Measurements from ENCODE around the gene OR4D1.
A peak's percentile ranks its signal among the peaks of the same experiment; 100 is the strongest.
"Not testable (repeated sequence)": the region's sequence is repeated elsewhere in the genome, so short reads cannot be mapped to it uniquely, and the experiment has no call there.

Gene OR4D1

GRCh38 chr17:58147930-58148434 is at the start of gene OR4D1:
TSS of gene OR4D1 (plus strand) at chr17:58148384. CDS start at chr17:58155154, 6,770 bp downstream.
- no peak for DNase-seq

- no peak for DNase-seq
Observed at GRCh38 chr17:58100506-58100905, 47.7 kb upstream of the OR4D1 start.

- not testable (repeated sequence) for DNase-seq
Observed at GRCh38 chr17:58101898-58102297, 46.3 kb upstream of the OR4D1 start.

GRCh38 chr17:58105093-58105492 is 43.1 kb upstream of the OR4D1 start:
- DNase-seq, result no peak

DNA sequence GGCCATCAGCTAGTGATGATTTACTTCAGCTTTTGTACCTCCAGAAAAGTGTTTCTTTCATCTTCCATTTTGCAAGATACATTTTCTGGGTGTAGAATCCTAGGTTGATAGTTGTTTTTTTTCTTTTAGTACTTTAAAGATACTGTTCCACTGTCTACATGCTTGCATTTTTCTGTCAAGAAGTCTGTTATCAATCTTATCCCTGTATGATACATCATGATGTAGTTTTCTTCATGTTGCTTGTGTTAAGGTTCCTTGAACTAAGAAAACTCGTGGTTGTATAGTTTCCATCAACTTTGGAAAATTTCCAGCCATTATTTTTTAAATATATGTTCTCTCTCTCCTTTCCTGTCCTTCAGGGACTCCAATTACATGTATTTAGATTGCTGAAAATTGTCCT is 40.9 kb upstream of the OR4D1 start:
- no peak for DNase-seq

GRCh38 chr17:58109197-58109596 is 39.0 kb upstream of the OR4D1 start:
- no peak for DNase-seq

DNA sequence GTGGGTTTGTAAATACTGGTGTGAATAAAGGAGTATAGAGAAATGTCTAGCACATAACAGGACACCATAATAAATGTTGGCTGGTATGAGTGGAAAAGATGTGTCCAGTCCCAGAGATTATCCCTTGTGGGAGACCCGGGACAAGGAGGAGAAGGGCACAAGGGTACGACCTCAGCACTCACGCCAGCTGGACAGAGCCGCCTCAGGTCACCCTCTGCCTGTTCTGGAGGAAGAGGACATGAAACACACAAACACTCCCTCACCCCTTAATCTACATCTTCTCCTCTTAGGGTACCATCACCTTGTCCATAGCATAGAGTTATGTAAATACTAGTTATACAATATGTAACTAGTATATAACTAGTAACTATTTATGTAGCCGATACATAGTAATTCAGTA is 38.2 kb upstream of the OR4D1 start:
- DNase-seq, result no peak

- no peak for DNase-seq
Observed at GRCh38 chr17:58111676-58112075, 36.5 kb upstream of the OR4D1 start.

- peak; percentile 86 for DNase-seq
Observed at GRCh38 chr17:58112970-58113631, 35.1 kb upstream of the OR4D1 start.

- no peak for DNase-seq
Observed at GRCh38 chr17:58113947-58114346, 34.2 kb upstream of the OR4D1 start.

- DNase-seq, result no peak
Observed at GRCh38 chr17:58117382-58117781, 30.8 kb upstream of the OR4D1 start.

- no peak for DNase-seq
Observed at GRCh38 chr17:58119491-58119890, 28.7 kb upstream of the OR4D1 start.

GRCh38 chr17:58120195-58120822 is 27.9 kb upstream of the OR4D1 start:
- DNase-seq, result peak; percentile 86

DNA sequence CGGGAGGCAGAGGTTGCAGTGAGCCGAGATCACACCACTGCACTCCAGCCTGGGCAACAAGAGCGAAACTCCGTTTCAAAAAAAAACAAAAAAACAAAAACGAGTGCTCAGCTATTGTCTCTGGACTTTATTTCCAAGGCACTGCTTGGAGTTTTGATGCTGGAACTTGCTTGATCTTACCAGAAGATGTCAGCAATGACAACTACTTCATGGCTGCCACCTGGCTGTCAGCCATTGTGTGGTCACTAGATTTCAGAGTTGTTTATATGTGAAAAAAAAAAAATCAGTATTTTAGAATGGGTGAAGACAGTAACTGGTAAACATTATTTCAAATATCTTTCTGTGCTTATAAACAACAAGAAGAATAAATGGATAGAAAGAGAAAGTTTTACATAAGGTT is 26.3 kb upstream of the OR4D1 start:
- DNase-seq, result peak; percentile 83

DNA sequence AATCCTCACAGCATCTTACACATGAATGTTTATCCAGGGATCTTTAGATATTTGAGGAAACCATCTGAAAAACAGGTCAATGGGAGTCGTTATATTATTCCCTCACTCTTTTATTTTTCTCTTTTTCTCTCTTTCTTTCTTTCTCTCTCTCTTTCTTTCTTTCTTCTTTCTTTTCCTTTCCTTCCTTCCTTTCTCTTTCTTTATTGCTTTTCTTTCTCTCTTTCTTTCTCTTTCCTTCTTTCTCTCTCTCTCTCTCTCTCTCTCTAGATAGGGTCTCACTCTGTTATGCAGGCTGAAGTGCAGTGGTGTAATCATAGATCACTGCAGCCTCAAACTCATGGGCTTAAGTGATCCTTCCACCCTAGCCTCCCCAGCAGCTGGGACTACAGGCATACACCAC is 20.3 kb upstream of the OR4D1 start:
- no peak for DNase-seq

GRCh38 chr17:58132697-58133096 is 15.5 kb upstream of the OR4D1 start:
- DNase-seq, result not testable (repeated sequence)

- DNase-seq, result peak; percentile 20
Observed at GRCh38 chr17:58136669-58137279, 11.4 kb upstream of the OR4D1 start.

GRCh38 chr17:58141505-58141904 is 6.7 kb upstream of the OR4D1 start:
- DNase-seq, result no peak

- DNase-seq, result not testable (repeated sequence)
Observed at GRCh38 chr17:58143335-58143734, 4.8 kb upstream of the OR4D1 start.

GRCh38 chr17:58144801-58145200 is 3.4 kb upstream of the OR4D1 start:
- no peak for DNase-seq

DNA sequence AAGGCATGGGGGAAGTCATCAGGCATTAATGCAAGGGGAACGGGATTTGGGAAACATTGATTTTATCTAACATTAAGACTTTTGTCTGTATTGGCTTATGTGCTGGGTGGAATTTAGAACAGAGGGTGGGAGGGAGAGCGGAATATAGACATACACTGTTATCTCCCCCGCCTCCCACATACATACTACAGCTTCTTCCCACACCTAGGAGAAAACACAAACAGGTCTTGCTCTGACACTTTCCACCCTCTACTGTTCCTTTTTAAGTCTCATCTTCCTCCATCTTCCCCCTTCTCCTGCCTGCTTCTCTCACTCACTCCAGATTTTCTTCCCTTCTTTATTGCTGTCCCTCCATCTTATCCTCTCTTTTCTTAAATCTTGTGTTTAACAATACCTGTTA is 425 bp downstream of the OR4D1 start:
- DNase-seq, result no peak

- DNase-seq, result no peak
Observed at GRCh38 chr17:58150394-58150793, 2.2 kb downstream of the OR4D1 start.

GRCh38 chr17:58153046-58153445 is 4.9 kb downstream of the OR4D1 start:
- peak; percentile 96 for DNase-seq

- peak; percentile 58 for DNase-seq
Observed at GRCh38 chr17:58153671-58154070, 5.5 kb downstream of the OR4D1 start.
